DMS 273 (cell line): Measurements from ENCODE around the gene OTULINL.
"Not testable (repeated sequence)": the region's sequence is repeated elsewhere in the genome, so short reads cannot be mapped to it uniquely, and the experiment has no call there.

Experiments used
- DNase-seq: peaks from one replicate; lab custom pipeline; 2025; ENCODE audit not compliant: unreplicated experiment; lab: John Stamatoyannopoulos, UW

The OTULINL gene

DNA sequence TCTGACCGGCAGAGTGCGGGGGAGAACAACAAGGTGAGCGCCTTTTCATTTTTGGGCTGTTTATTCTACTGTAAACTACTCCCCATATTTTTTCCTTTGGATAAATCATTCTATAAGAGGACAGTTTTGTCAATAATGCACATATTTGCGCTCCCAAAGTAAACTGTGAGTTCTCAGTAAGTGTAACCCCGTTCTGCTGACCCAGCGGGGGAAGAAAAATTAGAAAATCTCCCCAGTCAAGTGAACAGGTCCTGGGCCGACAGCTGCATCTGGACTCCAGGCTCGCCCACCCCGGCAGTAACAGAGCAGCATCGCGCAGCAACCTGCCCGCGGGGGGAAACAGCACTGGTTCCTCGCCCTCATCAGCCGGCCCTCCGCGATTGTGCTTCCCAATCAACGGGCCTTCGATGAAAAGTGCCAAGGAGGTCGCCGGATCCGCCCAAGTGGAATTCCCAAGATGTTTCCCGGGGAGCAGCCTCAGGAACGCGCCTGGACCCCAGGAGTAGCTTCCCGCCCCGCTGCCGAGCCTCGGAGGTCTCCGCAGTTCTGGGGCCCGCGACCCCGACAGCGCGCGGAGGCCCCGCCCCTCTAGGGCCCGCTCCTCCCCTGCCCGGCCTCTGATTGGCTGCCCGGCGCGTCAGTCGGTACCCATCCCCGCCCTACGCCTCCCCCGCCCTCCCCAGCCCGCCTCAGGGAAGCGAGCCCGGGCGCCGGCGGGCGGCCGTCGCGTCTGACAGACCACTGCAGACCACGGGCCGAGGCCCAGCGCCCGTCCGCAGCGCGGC, at the start of gene OTULINL:
Gene OTULINL, plus strand, starts transcription at position 687 of the 785 bp plus-strand sequence. CDS start 103 bp downstream, outside the sequence.
- DNase-seq = peak; percentile 94

DNA sequence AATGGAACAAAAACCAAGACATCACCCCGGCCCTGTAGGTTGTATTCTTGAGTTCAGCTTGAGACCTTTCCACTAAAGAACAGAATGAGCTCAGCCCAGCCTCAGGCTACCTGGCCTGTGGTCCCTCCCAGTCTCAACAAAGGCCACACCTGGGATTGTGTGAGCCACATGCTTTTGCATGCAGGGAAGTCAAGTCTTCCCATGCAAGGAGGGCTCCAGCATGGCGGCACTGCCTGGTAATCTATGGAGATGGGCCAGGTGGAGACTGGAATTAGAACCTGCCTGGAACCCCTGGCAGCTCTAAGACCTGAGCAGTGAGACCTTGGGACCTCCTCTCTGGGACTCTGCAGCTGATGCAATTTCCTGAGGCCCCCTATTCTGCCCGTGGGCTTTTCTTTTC, 49.4 kb upstream of the OTULINL start:
- no peak for DNase-seq

DNA sequence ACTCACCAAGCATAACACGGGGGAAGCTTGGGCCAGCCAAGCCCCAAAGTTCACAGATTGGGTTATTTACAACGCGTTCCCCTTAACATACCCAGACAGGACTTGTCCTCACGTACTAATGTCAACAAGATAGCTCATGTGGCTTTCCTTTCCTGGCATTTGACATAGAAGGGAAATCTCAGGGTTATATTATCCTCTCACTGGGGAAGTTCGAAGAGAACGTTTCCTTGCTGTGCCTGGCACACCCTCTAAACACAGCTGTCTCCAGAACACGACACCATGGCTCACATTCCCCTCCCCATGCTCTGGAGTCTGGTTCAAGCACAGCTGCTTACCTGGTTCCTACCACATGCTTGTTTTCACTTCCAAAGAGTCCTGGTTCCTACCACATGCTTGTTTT, 46.8 kb upstream of the OTULINL start:
- DNase-seq = peak; percentile 75

DNA sequence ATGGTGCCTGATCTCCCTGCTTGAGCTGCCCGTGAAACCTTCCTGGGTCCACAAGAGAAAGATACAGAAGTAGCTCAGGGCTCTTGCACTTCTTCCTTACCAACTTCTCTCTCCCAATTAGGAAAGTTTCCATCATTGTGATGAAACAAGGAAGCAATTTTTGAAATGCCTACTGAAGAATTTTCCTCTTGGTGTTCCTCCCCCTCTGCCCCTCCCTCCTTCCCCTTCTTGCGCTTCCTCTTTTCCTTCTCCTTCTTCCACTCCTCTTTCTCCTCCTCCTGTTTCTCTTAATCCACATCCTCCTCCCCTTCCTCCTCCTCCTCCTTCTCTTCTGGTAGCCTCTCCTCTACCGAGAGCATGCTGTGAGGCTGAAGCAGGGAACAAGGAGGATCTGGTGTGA, 36.3 kb upstream of the OTULINL start:
- no peak for DNase-seq

DNA sequence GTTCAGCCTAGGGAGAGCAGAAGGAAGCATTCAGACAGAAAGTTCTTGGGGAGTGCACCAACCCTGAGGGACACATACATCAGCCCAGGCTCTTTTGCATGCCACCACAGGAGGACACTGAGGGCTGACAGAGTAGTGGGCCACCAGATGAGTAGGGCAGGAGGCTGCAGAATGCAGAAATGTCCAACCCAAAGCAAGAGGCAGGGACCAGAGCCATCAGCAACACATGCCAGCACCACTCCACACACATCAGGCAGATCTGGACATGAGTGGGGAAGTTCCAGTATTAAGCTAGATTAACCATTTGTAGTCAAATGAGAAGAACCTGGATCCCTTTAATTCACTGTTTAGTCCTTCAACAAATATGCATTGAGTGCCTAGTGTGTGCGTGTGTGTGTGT, 35.7 kb upstream of the OTULINL start:
- DNase-seq = no peak

DNA sequence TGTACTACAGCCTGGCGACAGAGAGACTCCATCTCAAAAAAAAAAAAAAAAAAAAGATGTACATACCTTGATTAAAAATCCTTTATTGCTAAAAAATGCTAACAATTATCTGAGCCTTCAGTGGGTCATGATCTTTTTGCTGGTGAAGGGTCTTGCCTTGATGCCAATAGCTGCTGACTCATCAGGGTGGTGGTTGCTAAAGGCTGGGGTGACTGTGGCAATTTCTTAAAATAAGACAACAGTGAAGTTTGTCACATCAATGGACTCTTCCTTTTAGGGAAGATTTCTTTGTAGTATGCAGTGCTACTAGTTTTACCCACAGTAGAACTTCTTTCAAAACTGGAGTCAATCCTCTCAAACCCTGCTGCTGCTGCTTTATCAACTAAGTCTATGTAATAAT, 33.9 kb upstream of the OTULINL start:
- no peak for DNase-seq

DNA sequence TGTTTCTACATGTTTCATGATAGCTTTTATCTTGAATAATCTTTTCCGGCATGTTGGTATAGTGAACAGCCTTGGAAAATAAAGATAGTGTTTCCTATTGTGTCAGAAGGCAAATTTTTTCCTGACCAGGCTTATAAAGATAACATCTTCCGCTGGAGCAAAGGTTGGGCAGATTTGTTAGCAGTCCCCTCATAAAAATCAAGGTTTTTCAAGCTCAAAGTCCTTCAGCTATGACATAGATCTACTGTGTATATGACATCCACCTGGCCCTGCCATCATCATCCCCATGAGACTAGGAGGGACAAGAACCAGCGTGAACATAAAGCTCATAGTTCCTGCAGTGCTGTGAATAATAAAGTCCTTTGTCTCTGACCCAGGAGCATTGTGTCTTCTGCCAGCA, 30.4 kb upstream of the OTULINL start:
- DNase-seq = no peak

DNA sequence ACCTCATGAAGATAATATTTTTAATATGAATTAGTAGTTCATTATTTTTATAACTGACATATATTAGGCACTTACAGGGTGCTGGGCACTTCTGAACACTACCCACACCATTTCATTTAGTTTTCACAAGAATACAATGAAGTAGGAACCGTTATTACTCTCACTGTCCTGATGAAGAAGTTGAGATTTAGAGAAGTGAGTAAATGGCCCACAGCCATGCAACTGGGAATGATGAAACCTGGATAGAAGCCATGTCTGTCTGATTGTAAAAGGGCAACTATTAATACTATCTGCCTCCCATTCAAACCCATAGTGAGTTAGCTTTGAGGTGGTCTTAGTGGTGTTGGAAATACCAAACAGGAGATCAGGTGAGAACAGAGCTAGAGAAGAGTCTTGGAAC, 29.6 kb upstream of the OTULINL start:
- DNase-seq = no peak

DNA sequence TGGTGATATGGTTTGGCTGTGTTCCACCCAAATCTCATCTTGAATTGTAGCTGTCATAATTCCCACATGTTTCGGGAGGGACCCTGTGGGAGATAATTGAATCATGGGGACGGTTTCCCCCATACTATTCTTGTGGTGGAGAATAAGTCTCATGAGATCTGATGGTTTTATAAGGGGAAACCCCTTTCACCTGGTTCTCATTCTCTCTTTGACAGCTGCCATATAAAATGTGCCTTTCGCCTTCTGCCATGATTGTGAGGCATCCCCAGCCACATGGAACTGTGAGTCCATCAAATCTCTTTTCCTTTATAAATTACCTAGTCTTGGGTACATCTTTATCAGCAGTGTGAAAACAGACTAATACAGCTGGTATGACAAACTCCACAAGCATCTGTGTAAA, 27.3 kb upstream of the OTULINL start:
- not testable (repeated sequence) for DNase-seq

DNA sequence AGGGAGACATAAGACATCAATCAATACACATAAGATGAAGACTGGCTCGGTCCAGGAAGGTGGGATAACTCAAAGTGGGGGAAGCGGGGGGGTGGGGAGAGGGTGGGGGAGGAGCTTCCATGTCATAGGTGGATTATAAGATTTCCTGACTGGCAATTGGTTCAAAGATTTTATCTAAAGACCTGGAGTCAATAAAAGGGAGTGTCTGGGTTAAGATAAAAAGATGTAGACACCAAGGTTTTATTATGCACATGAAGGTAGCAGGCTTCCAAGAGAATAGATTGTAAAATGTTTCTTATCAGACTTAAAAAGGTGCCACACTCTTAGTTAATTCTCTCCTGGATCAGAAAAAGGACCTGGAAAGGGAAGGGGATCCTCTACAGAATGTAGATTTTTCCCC, 25.6 kb upstream of the OTULINL start:
- DNase-seq = no peak

DNA sequence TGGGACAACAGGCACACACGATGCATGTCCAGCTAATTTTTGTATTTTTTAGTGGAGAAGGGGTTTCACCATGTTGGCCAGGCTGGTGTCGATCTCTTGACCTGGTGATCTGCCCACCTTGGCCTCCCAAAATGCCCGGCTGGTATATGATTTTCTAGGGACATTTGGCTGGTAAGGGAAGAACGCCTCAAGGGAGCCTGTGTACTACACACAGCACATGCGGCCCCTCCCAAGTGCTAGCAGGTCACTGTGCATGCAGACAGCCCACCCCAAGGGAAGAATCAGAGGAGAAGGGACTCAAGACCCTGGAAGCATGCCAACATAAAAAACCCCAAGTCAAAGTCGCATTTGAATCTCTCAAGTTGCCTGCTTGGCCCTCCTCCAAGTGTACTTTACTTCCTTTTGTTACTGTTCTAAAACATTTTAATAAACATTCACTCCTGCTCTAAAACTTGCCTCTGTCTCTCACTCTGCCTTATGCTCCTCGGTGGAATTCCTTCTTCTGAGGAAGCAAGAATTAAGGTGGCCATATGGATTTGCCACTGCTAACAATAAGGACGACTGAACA, 24.3 kb upstream of the OTULINL start:
- peak; percentile 89 for DNase-seq

DNA sequence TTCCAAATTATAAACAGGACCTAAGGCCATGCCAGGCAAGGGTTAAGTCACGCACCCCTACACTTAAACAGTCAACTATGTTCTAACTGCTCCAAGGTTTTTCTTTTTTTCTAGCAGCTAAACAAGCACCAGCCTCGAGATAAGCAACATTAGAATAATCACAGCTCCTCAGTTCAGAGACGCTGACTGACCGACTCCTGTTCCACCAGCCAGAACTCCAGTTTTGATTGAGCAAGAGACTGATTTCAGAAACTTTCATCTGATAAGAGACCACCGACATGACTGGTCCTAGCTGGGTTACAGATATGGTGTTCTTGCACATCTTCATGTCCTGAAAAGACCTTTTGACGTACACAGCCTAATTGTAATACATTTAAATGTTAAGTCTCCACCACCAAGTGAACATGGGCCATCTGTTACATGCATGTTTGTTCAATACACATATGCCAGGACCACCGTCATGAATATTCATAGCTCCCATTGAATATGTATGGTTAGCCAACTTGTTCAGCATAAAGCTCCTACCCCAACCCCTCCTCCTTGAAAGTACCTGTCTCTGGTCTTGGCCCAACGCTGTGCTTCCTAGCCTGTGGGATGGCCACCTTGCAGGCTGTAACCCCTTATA, 23.7 kb upstream of the OTULINL start:
- DNase-seq = peak; percentile 99

DNA sequence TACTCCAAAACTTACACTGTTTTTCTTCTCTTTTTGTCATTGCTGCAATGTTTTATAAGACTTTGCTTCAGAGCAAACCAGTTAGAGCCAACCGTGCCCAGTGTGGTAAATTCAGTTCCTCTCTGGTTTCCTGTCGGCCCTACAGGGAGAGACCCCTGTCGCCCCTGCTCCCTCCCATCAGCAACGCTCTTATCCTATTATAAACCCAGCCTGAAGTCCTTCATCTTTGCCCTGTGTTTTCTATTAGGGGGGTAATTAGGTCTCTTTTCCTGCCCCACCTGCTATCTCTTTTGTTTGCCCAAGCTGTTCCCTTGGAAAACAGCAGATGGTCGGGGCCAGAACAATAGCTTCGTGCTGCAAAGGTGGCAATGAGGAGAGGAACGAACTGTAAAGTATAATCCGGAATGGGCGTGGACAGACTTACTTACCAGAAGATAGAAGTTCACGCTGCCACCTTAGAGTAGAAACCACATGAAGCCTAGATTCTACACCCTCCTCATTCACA, 21.4 kb upstream of the OTULINL start:
- peak; percentile 88 for DNase-seq

DNA sequence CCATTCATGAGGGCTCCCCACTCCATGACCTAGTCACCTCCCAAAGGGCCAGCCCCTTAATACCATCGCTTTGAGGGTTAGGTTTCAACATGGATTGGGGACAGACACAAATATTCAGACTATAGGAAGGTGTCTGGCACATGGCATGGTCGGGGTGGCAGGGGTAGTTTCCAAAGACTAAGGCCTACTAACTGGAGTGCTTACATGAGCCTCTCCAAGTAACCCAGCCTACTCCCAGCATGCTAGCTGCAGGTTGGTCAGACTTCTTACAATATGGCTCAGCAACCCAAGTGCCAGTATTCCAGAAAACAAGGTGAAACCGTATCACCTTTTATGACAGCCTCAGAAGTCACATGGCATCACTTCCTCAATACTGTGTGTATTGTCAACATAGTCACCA, 19.9 kb upstream of the OTULINL start:
- DNase-seq = no peak

DNA sequence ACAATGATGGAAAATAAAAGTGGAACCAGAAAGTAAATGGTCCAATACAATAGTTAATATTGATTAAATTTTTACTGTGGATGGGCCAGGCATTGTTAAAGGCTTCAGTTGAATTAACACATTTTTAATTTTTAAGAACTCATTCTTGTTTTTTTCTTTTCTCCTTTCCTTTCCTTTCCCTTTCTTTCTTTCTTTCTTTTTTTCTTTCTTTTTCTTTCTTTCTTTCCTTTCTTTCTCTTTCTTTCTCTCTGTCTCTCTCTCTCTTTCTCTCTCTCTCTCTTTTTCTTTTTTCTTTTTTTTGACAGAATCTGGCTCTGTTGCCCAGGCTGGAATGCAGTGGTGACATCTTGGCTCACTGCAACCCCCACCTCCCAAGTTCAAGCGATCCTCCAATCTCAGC, 13.3 kb upstream of the OTULINL start:
- no peak for DNase-seq

DNA sequence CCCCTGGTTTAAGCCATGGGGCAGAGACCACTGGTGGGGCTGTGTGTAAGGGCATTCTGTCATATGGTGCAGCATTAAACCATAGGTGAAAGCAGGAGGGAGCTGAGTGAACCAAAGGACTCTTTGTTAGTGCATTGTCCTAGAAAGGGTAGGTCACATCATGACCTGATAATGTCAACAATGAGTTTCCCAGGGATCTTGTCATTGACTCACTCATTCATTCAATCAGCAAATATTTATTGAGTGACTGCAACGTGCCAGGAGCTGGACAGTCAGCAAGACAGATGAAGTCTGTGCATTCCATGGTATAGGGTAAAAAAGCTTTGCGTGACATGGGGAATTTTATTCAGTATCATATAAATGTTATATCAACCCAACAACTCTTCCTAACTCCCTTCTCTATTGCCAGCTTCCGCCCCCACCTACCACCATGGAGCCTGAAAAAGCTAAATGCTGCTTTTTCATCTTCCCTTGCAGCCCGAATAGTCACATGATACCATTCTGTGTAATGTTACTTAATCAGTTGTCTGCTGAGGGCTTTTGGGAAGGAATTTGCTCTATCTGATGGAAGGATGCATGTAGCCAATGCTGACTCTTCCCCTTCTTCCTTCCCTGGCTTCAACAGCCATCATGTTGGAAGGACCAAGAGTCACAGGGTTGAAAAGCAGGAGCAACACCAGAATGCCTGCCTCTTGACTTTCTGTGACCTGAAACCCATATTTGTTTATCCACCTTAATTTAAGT, 11.5 kb upstream of the OTULINL start:
- no peak for DNase-seq

DNA sequence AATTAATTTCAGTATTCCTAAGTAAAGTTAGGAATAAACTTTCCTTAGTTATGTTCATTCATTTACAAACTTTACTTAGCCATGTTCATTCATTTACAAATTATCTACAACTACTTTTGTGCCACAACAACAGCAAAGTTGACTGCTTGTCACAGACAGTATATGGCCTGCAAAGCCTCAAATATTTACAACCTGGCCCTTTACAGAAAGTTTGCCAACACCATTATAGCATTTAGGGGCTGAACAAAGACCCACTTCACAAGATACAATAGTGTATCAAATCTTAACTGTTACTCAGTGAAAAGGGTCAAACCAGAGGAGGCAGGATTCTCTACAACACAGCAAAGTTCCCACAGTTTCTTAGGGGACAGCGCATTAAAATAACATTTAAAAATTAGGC, 9.7 kb upstream of the OTULINL start:
- DNase-seq = no peak

DNA sequence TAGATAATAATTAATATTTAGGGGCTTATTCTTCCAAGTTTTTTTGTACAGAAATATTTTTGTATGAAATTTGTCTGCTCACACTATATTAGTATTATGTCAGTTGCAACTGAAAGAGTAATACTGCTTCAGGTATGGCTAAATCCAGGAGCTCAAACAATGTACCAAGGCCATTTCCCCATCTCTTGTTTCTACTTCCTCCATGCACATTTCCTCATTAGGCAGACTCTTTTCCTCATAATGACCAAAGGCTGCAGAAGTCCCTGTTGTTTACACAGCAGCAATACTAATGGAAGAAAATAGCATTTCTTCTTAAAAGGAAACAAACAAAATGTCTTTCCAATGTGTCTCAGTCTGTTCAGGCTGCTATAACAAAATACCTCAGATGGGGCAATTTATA, 9.2 kb upstream of the OTULINL start:
- DNase-seq = no peak

DNA sequence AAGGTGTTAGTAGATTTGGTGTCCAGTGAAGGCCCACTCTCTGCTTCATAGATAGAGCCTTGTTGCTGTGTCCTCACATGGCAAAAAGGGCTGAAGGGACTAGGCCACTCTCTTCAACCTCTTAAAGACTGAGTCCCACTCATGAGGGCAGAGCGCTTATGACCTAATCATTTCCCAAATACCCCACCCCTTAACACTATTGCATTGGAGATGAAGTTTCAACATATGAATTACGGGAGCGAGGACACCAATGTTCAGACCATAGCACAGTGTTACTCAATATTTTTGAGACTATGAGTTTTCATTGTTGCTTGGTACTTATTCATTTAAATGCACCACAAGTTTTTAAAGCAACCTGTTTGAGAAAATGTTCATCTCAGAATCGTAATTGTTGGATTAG, 8.8 kb upstream of the OTULINL start:
- DNase-seq = no peak

DNA sequence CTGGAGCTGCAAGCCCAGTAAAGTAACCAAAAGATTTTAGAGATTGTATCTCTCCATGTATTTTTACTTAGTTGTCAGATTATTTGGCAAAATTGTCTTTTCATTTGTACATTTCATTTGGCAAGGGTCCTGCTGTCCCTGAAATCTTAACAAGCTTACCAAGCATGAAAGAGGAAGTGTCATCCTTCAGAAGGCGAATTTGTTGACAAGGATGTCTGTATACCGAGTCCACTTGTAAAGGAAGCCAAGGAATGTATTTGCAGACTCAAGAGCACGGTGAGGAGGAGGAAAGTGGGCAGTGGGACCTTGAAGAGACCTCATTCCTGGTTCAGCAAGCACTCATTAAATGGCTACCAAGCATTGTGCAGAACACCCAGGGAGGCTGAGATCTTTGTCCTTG, 7.5 kb upstream of the OTULINL start:
- no peak for DNase-seq

DNA sequence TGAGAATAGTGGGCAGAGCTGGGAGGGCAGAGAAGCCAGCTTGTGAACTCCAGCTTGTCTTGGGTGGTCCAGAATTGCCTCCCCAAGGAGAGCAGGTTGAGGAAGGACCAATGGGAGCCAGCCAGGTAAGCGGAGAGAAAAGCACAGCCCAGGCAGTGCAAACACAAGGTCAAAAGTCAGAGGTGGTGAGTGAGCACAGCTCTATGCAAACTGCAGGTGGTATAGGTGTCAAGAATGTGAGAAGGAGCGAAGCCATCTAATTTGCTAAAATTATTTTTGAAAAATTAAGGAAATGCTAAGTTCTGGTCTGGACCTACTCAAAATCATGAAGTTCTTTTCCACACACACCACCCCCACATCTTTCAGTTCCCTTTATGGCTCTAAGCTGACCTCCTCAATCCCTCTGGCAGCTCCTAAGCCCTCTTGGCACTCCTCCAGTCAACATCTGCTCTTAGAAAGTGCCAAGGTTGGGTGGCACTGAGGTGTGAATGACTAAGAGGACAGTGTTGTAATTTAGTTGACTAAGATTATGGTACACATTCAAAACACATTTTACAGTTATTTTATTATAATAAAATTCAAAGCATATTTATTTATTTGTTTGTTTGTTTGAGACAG, 6.6 kb upstream of the OTULINL start:
- DNase-seq = peak; percentile 93
